ENCODE results near the gene TMEM170A.
"Not testable (repeated sequence)": the region's sequence is repeated elsewhere in the genome, so short reads cannot be mapped to it uniquely, and the experiment has no call there.

Gene TMEM170A

GRCh38 chr16:75429621-75430403 is 34.7 kb downstream of the TMEM170A start:
- no peak overlapping the region for H3K27ac ChIP-seq (ENCODE audit: low read depth in 2 of 2, low read length in 2 of 2)
- no peak overlapping the region for H3K9ac ChIP-seq (ENCODE audit: low read depth in 1 of 2, low read length in 2 of 2)
- H3K27me3 ChIP-seq (ENCODE audit: control insufficient read depth in 2 of 2, insufficient read depth in 2 of 2, low read length in 2 of 2): no peaks in the 10 kb centered on the region
- peaks cover 5 to 9% of the 10 kb centered on the region in 2 donors for H3K4me1 ChIP-seq (ENCODE audit: control insufficient read depth in 2 of 2, insufficient read depth in 2 of 2, low read length in 2 of 2)
- H3K9me3 ChIP-seq (ENCODE audit: control insufficient read depth in 2 of 2, low read length in 2 of 2): no peaks in the 10 kb centered on the region
- H3K36me3 ChIP-seq (ENCODE audit: control insufficient read depth in 2 of 2, insufficient read depth in 2 of 2, low read length in 2 of 2): no peaks in the 10 kb centered on the region
- H3K4me3 ChIP-seq (ENCODE audit: low read length in 2 of 2): no peak overlapping the region

GRCh38 chr16:75426524-75426923 is 38.0 kb downstream of the TMEM170A start:
- H3K4me1 ChIP-seq (ENCODE audit: control insufficient read depth in 2 of 2, insufficient read depth in 2 of 2, low read length in 2 of 2); H3K9ac ChIP-seq (ENCODE audit: low read depth in 1 of 2, low read length in 2 of 2); H3K4me3 ChIP-seq (ENCODE audit: low read length in 2 of 2); H3K9me3 ChIP-seq (ENCODE audit: control insufficient read depth in 2 of 2, low read length in 2 of 2); H3K27ac ChIP-seq (ENCODE audit: low read depth in 2 of 2, low read length in 2 of 2); H3K36me3 ChIP-seq (ENCODE audit: control insufficient read depth in 2 of 2, insufficient read depth in 2 of 2, low read length in 2 of 2); H3K27me3 ChIP-seq (ENCODE audit: control insufficient read depth in 2 of 2, insufficient read depth in 2 of 2, low read length in 2 of 2): not testable (repeated sequence)

GRCh38 chr16:75424105-75424762 is 40.3 kb downstream of the TMEM170A start:
- H3K4me1 ChIP-seq (ENCODE audit: control insufficient read depth in 2 of 2, insufficient read depth in 2 of 2, low read length in 2 of 2); H3K9me3 ChIP-seq (ENCODE audit: control insufficient read depth in 2 of 2, low read length in 2 of 2); H3K27me3 ChIP-seq (ENCODE audit: control insufficient read depth in 2 of 2, insufficient read depth in 2 of 2, low read length in 2 of 2); H3K27ac ChIP-seq (ENCODE audit: low read depth in 2 of 2, low read length in 2 of 2); H3K4me3 ChIP-seq (ENCODE audit: low read length in 2 of 2); H3K36me3 ChIP-seq (ENCODE audit: control insufficient read depth in 2 of 2, insufficient read depth in 2 of 2, low read length in 2 of 2); H3K9ac ChIP-seq (ENCODE audit: low read depth in 1 of 2, low read length in 2 of 2): not testable (repeated sequence)

DNA sequence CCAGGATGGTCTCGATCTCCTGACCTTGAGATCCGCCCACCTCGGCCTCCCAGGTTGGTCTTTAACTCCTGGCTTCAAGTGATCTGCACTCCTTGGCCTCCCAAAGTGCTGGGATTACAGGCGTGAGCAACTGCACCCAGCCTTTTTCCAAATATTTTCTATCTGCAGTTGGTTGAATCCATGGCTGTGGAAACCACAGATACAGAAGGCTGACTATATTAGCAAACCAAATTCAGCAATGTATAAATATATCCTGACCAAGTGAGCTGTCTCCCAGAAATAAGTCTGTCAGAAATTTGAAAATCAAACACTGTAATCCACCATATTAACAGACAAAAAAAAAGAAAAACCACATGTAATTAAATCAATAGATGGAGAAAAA is 40.8 kb downstream of the TMEM170A start:
- Histone ChIP-seq H3K9me3 (ENCODE audit: control insufficient read depth in 2 of 2, low read length in 2 of 2) (no peaks in the 10 kb centered on the region), H3K9ac (ENCODE audit: low read depth in 1 of 2, low read length in 2 of 2) (no peak overlapping the region), H3K4me1 (ENCODE audit: control insufficient read depth in 2 of 2, insufficient read depth in 2 of 2, low read length in 2 of 2) (peaks cover 7 to 9% of the 10 kb centered on the region in 2 donors), H3K4me3 (ENCODE audit: low read length in 2 of 2) (no peak overlapping the region), H3K27me3 (ENCODE audit: control insufficient read depth in 2 of 2, insufficient read depth in 2 of 2, low read length in 2 of 2) (no peaks in the 10 kb centered on the region), H3K27ac (ENCODE audit: low read depth in 2 of 2, low read length in 2 of 2) (no peak overlapping the region), H3K36me3 (ENCODE audit: control insufficient read depth in 2 of 2, insufficient read depth in 2 of 2, low read length in 2 of 2) (no peaks in the 10 kb centered on the region)

DNA sequence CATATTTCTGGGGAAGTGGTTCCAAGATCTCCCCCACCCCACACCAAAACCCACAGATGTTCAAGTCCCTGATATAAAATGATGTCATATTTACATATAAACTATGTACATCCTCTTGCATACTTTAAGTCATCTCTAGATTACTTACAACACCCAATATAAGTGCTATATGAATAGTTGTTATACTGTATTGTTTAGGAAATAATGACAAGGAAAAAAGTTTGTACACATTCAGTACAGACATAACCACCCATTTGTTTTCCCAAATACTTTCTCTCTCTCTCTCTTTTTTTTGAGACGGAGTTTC is 42.7 kb downstream of the TMEM170A start:
- Histone ChIP-seq H3K4me1 (ENCODE audit: control insufficient read depth in 2 of 2, insufficient read depth in 2 of 2, low read length in 2 of 2) (peaks cover 7 to 9% of the 10 kb centered on the region in 2 donors), H3K27me3 (ENCODE audit: control insufficient read depth in 2 of 2, insufficient read depth in 2 of 2, low read length in 2 of 2) (no peaks in the 10 kb centered on the region), H3K36me3 (ENCODE audit: control insufficient read depth in 2 of 2, insufficient read depth in 2 of 2, low read length in 2 of 2) (no peaks in the 10 kb centered on the region), H3K27ac (ENCODE audit: low read depth in 2 of 2, low read length in 2 of 2) (peak overlapping the region; percentile 52 to 62), H3K9me3 (ENCODE audit: control insufficient read depth in 2 of 2, low read length in 2 of 2) (no peaks in the 10 kb centered on the region), H3K4me3 (ENCODE audit: low read length in 2 of 2) (no peak overlapping the region), H3K9ac (ENCODE audit: low read depth in 1 of 2, low read length in 2 of 2) (no peak overlapping the region)

DNA sequence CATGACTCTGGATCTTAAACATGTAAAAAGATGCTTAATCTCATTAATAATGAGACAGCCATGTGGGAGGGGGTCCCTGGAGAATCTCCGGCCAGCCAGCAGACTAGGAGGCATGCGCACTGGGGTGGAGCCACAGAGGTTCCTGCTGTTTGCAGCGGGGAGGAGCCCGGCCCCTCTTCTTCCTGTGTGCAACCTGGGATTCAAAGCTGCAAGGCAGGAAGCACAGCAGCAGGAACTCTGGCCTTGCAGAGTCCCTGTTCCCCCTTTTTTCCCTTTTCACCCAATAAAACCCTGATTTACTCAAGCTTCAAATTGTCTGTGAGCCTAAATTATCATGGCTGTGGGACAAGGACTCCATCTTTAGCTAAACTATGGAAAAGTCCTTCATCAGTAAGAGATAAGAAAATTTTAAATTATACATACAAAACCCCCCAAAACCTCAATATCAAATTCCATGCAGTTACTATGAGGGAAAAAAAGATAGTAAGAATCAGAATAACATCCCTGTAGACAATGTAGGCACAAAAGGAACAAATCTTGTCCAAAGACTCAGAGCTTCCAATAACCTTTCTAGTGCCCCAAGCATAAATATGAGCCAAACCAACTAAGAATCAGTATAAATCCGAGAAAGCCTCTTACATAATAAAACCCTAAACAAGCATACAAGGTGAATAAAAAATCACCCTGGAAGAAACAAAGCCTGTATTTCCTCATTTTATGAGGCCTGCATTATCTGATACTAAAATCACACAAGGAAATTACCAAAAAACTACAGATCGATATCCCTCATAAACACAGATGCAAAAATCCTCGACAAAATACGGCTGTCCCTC is 43.3 kb downstream of the TMEM170A start:
- H3K36me3 ChIP-seq (ENCODE audit: control insufficient read depth in 2 of 2, insufficient read depth in 2 of 2, low read length in 2 of 2): no peaks in the 10 kb centered on the region
- H3K9ac ChIP-seq (ENCODE audit: low read depth in 1 of 2, low read length in 2 of 2): peak overlapping the region; percentile 17 to 31
- H3K27me3 ChIP-seq (ENCODE audit: control insufficient read depth in 2 of 2, insufficient read depth in 2 of 2, low read length in 2 of 2): no peaks in the 10 kb centered on the region
- peaks cover 7 to 9% of the 10 kb centered on the region in 2 donors for H3K4me1 ChIP-seq (ENCODE audit: control insufficient read depth in 2 of 2, insufficient read depth in 2 of 2, low read length in 2 of 2)
- H3K27ac ChIP-seq (ENCODE audit: low read depth in 2 of 2, low read length in 2 of 2): peak overlapping the region; percentile 52 to 62
- H3K4me3 ChIP-seq (ENCODE audit: low read length in 2 of 2): peak overlapping the region in 1 of 2 donors; percentile 62
- no peaks in the 10 kb centered on the region for H3K9me3 ChIP-seq (ENCODE audit: control insufficient read depth in 2 of 2, low read length in 2 of 2)

GRCh38 chr16:75416904-75417565 is 47.5 kb downstream of the TMEM170A start:
- Histone ChIP-seq H3K27ac (ENCODE audit: low read depth in 2 of 2, low read length in 2 of 2) (no peak overlapping the region), H3K36me3 (ENCODE audit: control insufficient read depth in 2 of 2, insufficient read depth in 2 of 2, low read length in 2 of 2) (peaks cover 6% of the 10 kb centered on the region in 2 donors), H3K9me3 (ENCODE audit: control insufficient read depth in 2 of 2, low read length in 2 of 2) (no peaks in the 10 kb centered on the region), H3K4me1 (ENCODE audit: control insufficient read depth in 2 of 2, insufficient read depth in 2 of 2, low read length in 2 of 2) (peaks cover 7 to 9% of the 10 kb centered on the region in 2 donors), H3K27me3 (ENCODE audit: control insufficient read depth in 2 of 2, insufficient read depth in 2 of 2, low read length in 2 of 2) (no peaks in the 10 kb centered on the region), H3K4me3 (ENCODE audit: low read length in 2 of 2) (no peak overlapping the region), H3K9ac (ENCODE audit: low read depth in 1 of 2, low read length in 2 of 2) (no peak overlapping the region)

DNA sequence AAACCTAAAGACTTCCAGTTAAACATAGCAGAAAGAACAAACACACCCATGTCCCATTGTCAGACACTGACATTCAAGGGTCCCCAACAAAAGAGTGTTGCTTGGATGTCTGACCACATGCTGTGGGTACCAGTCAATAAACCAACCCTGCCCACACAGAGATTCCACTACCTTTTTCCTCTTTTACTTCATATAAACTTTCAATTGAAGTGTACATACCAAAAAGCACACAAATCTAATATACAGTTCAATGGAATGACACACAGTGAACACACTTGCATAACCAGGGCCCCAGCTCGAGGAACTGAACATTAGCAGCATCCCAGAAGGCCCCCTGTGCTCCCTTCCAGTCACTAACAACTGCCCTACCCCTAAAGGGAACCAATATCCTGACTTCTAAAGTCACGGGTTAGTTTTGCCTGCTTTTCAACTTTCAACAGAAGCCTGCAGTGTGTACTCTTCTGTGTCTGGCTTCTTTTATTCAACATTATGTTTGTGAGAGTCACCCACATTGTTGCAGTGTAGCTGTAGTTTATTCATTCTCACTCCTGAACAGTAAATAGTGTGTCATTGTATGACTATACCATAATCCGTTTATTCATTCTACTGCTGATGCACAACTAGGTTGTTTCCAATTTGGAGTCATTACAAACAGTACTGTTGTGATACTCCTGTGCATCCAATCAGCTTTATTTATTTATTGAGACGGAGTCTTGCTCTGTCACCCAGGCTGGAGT is 49.2 kb downstream of the TMEM170A start:
- Histone ChIP-seq H3K27ac (ENCODE audit: low read depth in 2 of 2, low read length in 2 of 2) (no peak overlapping the region), H3K36me3 (ENCODE audit: control insufficient read depth in 2 of 2, insufficient read depth in 2 of 2, low read length in 2 of 2) (peaks cover 7 to 14% of the 10 kb centered on the region in 2 donors), H3K9ac (ENCODE audit: low read depth in 1 of 2, low read length in 2 of 2) (no peak overlapping the region), H3K27me3 (ENCODE audit: control insufficient read depth in 2 of 2, insufficient read depth in 2 of 2, low read length in 2 of 2) (no peaks in the 10 kb centered on the region), H3K9me3 (ENCODE audit: control insufficient read depth in 2 of 2, low read length in 2 of 2) (no peaks in the 10 kb centered on the region), H3K4me1 (ENCODE audit: control insufficient read depth in 2 of 2, insufficient read depth in 2 of 2, low read length in 2 of 2) (no peaks in the 10 kb centered on the region), H3K4me3 (ENCODE audit: low read length in 2 of 2) (no peak overlapping the region)

GRCh38 chr16:75413951-75414350 is 50.5 kb downstream of the TMEM170A start:
- Histone ChIP-seq H3K27me3 (ENCODE audit: control insufficient read depth in 2 of 2, insufficient read depth in 2 of 2, low read length in 2 of 2) (no peaks in the 10 kb centered on the region), H3K27ac (ENCODE audit: low read depth in 2 of 2, low read length in 2 of 2) (no peak overlapping the region), H3K36me3 (ENCODE audit: control insufficient read depth in 2 of 2, insufficient read depth in 2 of 2, low read length in 2 of 2) (peaks cover 11 to 14% of the 10 kb centered on the region in 2 donors), H3K4me3 (ENCODE audit: low read length in 2 of 2) (no peak overlapping the region), H3K4me1 (ENCODE audit: control insufficient read depth in 2 of 2, insufficient read depth in 2 of 2, low read length in 2 of 2) (no peaks in the 10 kb centered on the region), H3K9ac (ENCODE audit: low read depth in 1 of 2, low read length in 2 of 2) (no peak overlapping the region), H3K9me3 (ENCODE audit: control insufficient read depth in 2 of 2, low read length in 2 of 2) (no peaks in the 10 kb centered on the region)

All from mucosa of rectum (tissue), 2 donors.